ENCODE results near the gene LRPAP1.

LRPAP1 gene

DNA sequence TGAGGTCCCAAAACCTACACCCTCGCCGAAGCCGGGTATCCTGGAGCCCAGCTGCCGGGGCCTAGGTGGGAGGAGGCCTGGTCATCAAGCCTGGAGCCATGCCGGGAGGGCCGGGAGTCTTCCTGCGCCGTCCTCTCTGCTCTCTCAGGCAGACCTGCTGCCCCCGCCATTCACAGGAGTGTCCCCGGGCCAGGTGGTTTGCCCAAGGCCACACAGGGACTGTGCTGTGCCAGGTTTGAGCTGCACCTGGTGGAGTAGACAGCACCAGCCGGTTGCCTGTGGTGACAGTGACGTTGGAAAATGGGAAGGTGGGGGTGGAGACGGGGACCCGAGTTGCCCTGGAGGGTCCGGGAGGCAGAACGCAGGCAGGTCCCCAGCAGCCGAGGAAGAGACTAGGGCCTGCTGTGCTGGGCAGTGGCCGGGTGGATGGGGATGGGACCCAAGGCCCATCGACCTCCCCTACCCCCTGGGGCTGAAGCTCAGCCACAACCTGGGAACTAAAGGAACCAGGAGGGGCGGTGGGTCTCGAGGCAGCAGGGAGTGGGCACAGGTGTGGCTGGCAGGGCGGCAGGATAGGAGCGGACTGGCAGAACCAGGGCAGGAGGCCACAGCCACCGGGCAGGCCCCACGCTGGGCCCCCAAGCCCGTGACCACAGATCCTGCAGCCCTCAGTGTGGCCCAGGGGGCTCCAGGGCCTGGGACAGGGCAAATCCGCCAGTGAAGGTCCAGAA, 59.6 kb downstream of the LRPAP1 start:
- no peak for DNase-seq (ENCODE audit: low spot score)

DNA sequence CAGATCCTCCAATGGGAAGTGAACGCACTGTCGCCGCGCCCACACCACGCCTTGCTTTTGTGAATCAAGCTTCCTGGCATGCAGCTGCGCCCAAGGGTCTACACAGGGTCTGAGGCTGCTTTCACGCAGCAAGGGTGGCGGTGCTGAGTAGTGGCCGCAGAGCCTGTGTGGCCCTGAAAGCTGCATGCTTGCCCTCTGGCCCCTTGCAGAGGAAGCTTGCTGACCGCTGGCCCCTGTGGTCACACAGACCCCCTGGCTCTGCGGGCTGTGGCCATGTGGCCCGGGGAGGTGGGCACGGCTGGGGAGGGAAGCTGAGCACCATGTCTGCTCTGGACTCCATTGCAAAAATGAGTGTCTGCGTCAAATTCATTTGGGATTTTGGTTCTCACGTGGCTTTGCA, 60.3 kb downstream of the LRPAP1 start:
- DNase-seq (ENCODE audit: low spot score), result no peak

DNA sequence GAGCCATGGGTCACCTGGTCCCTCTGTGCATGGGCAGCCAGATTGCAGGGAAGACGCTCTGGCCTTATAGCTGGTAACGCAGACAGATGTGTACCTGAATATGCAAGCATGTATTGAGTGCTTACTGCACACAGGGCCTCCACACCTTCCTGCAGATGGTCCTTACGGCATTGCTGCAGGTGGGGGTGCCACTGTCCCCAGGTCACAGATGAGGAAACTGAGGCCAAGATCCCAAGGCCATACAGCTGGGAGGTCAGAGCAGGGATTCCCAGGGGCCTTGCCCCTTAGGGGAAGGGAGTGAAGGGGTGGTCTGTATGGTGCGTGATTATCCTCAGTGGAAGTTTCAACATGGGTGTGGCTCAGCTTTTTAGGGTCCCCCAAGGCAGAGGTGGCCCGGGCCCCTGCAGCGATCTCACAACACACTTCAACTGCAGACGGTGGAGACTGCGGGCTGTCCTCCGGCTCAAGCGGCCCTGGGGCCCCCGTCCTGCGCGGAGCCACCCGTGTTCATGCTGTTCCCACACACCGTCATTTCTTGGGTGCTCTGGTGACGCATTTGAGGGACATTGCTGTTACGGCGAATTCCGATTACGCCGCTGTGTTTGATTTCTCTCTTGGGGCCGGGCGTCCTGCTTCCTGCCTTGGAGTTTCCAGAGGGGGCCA, 61.0 kb downstream of the LRPAP1 start:
- no peak for DNase-seq (ENCODE audit: low spot score)

DNA sequence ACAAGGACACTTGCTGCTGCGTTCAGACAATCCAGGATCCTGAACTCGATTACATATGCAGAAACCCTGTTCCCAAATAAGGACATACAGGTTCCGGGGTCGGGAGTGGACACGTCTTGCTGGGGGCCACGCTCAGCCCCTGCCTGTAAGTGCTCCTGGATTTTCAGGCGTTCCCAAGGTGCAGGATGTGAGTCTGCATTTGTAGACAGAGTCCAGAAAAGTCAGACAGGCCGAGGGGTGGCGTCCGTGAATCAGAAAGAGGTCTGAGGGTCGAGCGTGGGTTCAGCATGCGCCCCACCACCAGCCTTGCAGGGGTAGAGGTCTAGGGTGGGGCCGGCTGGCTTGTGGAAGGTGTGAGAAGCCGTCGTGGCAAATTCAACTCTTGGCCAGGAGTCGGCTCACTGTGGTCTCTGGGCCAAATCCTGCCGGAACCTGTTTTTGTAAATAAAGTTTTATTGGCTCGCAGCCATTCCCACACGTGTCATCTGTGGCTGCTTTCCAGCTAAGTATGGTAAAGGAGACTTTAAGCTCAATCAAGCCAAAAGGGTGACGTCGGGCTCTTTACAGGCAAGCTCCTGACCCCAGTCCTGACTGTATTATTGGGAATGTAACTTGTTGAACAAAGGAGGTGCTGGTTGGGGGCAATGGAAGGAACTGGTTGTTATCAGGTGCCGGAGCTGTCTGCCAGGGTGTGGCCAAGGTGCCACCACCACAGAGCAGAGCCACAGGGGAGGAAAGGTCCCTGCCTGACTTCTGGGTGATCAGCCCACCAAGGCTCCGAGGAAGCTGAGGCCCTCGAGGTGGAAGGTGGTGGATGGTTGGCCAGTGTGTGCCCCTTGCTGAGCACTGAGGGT, 61.8 kb downstream of the LRPAP1 start:
- DNase-seq (ENCODE audit: low spot score), result no peak

DNA sequence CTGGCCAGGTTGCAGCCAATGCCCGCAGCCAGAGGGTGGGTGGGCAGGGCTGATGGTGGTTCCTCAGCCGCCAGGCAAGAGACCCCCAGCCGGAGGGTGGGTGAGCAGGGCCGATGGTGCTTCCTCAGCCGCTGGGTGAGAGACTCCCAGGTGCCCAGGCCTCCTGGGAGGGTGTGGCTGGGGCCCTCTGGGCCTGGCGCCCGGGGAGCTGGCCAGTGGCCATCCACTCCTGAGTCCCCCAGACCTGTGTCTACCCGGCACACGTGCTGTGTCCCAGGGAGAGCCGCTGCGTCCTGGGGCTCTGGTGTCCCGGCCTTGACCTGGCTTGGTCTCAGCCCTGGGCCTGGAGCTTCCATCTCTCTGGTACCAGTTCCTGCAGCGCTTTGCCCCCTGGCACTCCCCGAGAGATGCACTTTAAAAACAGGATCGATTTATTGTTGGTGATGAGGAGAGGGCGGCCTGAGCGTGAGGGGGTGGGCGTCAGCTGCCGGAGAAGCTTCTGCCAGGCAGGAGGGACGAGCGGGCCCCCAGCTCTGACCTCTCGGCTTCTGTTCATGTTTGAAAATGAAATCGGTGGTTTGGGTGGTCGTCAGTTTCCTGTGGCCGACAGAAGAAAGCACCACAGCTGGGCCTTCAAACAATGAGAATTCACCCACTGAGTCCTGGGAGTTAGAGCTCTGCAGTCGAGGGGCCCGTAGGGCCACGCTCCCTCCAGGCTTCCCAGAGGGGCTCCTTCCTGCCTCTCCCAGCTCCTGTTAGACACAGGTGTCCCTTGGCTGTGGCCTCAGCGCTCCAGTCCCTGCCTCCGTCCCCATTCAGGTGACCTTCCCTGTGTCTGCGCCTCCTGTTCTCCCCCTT, 62.6 kb downstream of the LRPAP1 start:
- no peak for DNase-seq (ENCODE audit: low spot score)

DNA sequence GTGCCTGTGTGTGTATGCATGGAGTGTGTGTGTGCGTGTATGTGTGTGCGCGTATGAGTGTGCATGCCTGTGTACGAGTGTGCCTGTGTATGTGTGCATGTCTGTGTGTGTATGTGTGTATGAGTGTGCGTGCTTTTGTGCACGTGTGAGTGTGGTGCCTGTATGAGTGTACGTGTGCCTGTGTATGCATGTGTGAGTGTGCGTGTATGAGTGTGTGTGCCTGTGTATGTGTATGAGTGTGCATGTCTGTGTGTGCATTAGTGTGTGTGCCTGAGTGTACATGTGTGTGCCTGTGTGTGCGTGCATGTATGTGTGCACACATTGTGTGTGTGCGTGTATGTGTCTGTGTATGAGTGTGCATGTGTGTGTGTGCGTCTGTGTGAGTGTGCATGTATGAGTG, 63.4 kb downstream of the LRPAP1 start:
- no peak for DNase-seq (ENCODE audit: low spot score)

DNA sequence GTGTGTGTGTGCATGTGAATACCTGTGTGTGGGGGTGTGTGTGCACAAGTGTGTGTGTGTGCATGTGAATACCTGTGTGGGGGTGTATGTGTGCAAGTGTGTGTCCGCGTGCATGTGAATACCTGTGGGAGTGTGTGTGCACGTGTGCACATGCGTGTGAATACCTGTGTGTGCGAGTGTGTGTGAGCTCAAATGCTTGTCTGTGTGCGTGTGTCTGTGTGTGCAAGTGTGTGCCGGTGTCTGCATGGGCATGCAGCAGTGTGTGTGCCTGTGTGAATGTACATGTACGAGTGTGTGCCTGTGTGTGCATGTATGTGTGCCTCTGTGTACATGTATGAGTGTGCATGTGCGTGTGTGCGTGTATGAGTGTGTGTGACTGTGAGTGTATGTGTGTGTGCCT, 64.1 kb downstream of the LRPAP1 start:
- no peak for DNase-seq (ENCODE audit: low spot score)

DNA sequence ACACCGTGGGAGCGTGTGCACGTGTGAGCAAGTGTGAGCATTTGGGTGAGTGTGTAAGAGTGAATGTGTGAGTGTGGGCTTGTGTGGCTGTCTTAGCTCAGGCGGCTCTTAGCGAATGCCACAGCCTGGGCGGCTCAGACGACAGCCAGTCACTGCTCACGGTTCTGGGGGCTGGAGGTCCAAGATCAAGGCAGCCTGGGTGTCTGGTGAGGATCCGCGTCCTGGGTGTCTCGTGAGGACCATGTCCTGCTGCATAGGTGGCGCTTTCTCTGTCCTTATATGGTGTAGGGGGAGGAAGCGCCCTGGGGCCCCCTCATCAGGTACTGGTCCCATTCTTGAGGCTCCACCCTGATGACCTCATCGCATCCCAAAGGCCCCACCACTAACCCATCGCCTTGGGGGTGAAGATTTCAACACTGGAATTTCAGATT, 64.6 kb downstream of the LRPAP1 start:
- DNase-seq (ENCODE audit: low spot score), result no peak

DNA sequence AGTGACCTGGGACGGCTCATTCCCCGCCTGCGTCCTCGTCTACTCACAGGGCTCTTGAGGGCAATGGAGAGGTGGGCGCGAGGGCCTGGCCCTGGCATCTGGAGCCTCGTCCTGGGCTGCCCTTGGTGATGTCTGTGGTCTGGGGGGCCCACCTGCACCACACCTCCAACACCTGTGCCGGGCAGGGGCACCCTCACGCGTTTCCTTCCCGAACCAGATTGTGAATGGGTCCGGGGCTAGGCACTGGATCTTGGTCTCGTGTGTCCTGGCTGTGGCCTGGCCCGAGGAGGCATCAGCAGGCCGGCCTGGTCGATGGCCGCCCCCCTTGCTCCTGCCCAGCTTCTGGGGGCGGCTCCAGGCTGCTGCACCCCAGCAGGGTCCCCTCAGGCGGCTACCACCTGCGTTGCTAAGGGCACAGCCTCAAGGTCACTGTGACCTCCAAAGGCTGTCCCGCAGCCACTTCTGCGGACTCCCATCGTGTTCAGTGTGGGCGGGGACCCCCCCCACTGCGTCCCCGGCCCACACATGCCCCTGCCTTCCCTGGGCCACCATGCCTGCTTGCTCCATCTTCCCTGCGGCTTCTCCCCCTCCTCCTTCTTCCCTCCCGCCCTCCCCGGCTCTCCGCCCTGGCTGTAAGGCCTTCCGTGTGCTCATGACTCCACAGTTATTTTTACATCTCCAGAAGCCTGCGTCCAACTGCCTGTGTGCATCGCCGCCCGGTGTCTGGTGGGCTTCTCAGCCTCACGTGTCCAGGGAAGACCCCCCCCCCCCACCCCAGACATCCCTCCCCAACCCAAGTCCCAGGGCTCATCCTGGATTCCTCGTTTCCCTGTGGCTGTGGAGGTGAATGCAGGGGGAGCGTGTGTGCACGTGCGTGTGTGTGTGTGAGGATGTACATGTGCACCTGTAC, 65.3 kb downstream of the LRPAP1 start:
- no peak for DNase-seq (ENCODE audit: low spot score)

DNA sequence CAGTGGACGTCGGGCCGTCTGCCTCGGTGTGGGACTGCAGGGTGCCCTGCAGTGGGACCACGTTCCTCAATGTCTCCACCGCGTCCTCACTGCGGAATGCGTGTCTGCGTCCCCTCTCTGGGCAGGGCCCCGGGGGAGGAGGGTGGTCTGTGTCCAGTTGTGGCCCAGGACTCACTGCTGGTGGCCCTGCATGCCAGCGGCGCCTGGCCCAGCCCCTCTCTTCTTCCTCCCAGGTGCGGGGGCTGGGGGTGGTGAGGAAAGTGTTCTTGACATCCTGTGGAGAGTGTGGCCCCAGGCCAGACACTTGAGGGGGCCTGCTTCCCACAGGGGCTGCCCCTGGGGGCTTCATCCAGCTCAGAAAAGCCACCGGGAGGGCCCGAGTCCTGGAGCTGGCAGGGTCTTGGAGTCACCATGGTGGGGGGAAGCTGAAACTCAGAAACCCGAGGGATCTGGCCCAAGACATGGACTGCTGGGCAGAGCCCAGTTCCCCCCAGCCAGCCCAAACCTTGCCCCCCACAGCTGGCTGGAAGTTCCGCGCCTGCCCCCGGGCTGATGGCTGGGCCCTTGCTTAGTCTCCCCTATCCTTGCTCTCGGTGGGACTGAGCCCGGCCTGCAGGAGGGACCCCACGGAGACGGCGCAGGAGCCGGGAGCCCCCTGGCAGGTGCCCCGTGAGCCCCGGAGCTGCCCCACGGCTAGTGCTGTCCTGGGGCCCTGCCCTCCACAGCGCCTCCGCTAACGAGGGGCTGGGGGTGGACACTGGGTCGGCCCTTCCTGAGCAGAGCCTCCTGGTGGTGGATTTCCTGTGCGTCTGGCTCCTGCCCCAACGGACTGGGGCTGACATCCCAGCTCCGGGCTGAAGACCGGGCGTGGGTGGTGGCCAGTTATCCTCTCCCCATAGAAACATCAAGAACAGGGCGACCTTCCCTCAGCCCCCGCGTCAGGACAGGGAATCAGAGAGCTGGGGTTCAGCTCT, 66.2 kb downstream of the LRPAP1 start:
- DNase-seq (ENCODE audit: low spot score), result no peak

DNA sequence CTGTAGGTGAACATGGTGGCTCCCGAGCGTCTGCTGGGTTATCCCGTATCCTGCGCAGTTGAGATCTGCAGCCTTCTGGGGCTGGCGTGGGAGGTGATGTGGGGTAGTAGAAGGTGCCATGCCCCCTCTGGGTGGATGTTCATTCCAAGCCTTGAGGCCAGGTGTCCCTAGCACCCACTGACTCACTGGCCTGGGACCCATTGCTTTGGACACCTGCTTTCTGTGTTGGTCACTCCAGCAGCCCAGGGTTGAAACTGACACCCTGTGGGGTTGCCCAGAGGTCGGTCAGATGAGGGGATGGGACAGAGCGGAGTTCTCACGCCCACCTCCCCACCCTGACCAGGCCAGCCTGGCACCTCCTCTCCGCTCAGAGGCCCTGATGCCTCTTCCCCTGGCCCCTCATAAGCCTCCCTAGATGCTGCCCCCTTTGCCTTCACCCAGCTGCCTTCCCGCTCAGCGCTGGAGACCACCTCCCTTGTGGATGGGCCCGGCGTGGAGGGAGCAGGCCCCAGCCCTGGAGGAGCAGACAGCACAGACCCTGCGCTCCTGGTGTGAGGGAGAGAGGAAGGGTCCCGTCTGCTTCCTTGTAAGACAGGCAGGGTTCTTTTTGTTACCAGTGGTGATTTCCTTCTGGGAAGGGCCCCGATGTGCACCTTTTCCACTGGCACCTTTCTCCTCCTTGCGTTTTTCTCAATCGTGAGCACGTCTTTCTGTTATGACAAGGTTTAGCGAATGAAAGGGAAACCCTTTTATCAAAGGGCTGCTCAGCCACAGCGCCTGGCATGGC, 67.1 kb downstream of the LRPAP1 start:
- no peak for DNase-seq (ENCODE audit: low spot score)

DNA sequence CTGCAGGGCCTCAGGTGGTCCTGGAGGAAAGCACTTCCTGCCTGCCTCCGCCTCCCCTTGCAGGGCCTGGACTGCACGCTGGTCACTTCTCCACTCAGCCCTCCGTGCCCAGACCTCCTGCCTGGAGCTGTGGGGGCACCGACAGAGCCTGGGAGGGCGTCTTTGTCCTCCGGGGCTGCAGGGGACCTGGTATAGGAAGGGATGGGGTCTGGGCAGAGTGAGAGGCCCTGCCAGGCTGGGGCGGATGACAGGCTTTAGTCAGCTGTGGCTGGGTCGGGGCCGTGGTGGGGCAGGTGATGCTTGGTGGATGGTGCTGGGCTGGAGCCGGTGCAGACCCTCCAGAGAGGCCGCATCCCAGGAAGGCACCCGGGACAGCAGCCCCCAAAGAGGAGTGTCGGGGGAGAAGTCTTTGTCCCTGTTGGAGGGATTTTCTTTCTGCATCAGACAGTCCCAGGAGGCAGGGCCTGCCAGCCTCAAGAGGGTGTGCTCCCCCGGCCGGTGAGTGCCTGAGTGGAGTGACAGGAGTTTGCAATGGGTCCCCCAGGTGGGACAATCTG, 67.8 kb downstream of the LRPAP1 start:
- DNase-seq (ENCODE audit: low spot score), result no peak

DNA sequence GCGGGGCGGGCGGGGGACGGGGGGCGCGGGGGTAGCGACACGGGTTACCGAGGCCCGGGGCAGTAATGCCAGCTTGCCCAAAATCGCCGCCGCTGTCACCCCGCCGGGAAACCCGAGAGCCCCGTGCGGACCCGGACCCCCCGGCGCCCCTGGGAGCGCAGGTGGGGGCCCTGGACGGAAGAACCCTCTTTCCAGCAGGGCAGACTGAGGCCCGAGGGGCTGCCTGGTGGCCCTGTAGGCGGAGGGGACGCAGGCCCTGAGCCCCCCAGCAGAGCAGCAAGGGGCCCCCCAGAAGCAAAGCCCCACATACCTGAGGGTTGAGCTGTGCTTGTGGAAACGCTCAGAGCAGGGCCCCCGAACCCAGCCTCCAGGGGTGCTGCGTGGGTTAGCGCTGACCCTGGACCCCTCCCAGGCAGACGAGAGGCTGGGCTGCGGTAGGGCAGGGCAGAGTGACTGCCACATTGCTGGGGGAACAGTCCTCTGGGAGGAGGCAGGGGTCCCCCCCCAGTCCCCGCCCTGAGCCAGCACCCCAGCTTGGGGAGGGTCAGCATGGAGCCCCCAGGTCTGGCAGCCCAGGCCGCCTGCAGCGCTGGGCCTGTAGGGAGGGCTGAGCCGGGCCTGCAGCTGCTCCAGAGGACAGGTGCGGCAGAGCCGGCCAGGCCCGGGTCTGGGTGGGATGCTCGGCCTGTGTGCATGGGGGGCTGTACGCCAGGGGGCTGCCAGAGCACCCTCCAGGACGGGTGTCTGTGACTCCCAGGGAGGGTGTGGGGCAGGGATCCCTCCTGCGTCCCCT, 68.5 kb downstream of the LRPAP1 start:
- no peak for DNase-seq (ENCODE audit: low spot score)

DNA sequence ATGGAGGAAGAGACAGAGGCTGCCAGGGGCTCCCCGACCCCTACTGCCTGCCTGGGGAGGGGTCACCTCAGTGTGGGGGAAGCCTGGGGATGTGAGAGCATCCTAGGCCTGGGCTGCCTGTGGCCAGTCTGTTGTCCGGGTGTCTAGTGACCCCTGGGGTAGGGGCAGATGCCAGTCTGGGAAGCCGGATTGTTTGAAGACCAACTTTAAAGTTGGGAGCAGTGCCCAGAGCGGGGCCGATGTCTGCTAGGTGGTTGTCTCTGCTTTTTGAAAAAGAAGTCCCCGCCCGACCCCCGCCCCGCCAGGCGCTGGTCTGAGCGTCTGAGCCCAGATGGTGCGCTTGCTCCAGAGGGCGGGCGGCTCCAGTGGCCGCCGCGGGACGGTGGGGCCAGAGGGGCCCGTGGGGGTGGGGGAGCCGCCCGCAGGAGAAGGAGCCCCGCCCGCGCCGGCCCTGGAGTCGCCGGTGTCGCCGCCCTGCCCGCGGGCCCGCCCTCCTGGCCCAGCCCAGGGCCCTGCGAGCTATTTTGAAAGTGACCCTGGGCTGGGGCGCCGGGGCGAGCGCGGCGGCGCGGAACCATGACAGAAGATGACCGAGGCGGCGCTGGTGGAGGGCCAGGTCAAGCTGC, 69.3 kb downstream of the LRPAP1 start, which contains the start of gene DOK7:
TSS of gene DOK7 (plus strand) at position 517 of the 626 bp plus-strand sequence. CDS start at position 587, 70 bp downstream.
- no peak for DNase-seq (ENCODE audit: low spot score)

DNA sequence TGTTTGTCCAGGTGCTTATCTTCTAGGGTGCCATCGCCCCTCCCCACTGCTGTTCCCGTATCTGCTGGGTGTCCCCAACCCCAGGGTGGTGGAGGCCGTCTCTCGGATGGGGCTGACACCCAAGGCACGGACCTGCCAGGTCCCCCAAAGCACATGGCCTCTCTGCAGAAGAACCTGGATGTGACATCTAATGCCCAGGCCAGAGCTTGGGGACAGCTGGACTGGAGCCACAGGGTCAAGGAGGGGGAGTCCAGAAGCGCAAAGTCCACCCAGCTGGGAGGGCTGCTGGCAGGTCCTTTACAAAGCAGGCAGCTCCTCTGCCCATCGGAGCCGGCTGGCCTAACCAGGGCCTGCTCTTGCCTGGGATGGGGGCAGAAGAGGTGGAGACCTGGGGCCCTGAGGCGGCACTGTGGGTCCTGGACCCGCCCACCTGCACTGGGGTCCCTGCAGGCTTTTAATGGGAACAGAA, 69.9 kb downstream of the LRPAP1 start:
- no peak for DNase-seq (ENCODE audit: low spot score)

DNA sequence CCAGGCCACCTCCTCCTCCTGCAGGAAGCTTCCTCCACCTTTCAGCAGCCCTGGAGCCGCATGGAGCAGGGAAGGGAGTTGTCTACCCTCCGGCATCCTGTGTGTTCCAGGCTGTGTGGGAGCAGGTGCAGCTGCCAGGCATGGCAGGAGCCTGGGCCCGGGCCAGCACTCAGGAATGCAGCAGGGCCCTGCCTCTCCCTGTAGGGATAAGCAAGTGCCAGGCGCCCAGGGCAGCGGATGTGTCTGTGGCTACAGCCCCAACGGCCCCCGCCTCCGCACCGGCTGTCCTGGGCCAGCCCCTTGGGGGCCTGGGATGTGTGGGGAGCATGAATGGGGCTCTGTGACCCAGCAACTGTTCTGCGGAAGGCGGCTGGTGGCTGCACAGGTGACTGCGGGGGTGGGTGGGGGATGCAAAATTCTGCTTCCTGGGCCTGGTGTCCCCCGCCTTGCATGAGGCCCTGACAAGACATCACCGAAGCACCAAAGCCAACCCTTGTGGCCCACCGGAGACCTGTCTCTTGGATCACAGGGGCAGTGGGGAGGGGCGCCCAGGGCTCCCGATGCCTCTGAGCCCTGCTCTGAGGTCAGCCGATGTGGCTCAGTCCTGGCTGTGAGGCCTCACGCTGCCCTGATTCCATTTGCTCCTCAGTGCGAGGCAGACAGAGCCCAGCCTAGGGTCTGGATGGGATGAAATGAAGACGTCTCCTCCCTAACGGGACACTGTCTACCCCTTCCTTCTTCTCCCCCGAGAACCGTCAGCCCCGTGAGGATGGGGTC, 70.5 kb downstream of the LRPAP1 start:
- DNase-seq (ENCODE audit: low spot score), result no peak
